H1 (cell line): ENCODE measurements around the gene RAB8B. TPM values are rescaled to one million over a fixed set of nuclear protein-coding genes. Genes with fewer than 3 reads are reported as not detected.

Experiments
- CTCF ChIA-PET: fragments of 300-600 bp; sonication (Branson Sonifier 250); formaldehyde crosslinking; loops from one replicate; lab custom pipeline; 2021; ENCODE audit not compliant: partially characterized antibody; lab: Charles Lee
- POLR2A ChIA-PET: fragments of 300-600 bp; sonication (Branson Sonifier 250); formaldehyde crosslinking; loops from one replicate; lab custom pipeline; 2021; ENCODE audit warnings: inconsistent platforms; ENCODE audit not compliant: partially characterized antibody; lab: Charles Lee
- DNase-seq, 2 experiments: peaks; one replicate each; pipeline versions ENCODE4 v3.0.0 to v3.0.0-alpha.2; 2010 to 2022; ENCODE audit warnings: low spot score in 2 of 2, low read depth in 1 of 2, mixed read lengths in 1 of 2
- FAIRE-seq: peaks from 2 replicates; lab custom pipeline; 2011; peaks lifted over from hg19 to GRCh38; lab: Jason Lieb, UNC
- H2AFZ ChIP-seq: 2 replicates; pipeline ENCODE4 v1.8.1; 2012; ENCODE audit warnings: low read length, inconsistent platforms
- H2AK5ac ChIP-seq: 2 replicates; pipeline ENCODE4 v1.6.1; 2013; ENCODE audit warnings: low read depth, low read length
- H2BK120ac ChIP-seq: replicated peaks from 2 replicates; pipeline ENCODE3; 2013; ENCODE audit warnings: low read depth, low read length, inconsistent platforms
- H2BK12ac ChIP-seq: 2 replicates; pipeline ENCODE4 v1.6.1; 2013; ENCODE audit warnings: low read depth, low read length
- H2BK15ac ChIP-seq: 2 replicates; pipeline ENCODE4 v1.6.1; 2013; ENCODE audit warnings: low read length
- H2BK20ac ChIP-seq: 2 replicates; pipeline ENCODE4 v1.6.1; 2013; ENCODE audit warnings: low read length
- H2BK5ac ChIP-seq: 2 replicates; pipeline ENCODE4 v1.6.1; 2013; ENCODE audit warnings: low read depth, low read length
- H3K14ac ChIP-seq: 2 replicates; pipeline ENCODE4 v1.6.1; 2013; ENCODE audit warnings: inconsistent platforms; ENCODE audit not compliant: insufficient read length
- H3K18ac ChIP-seq: 2 replicates; pipeline ENCODE4 v1.6.1; 2013; ENCODE audit warnings: low read length; ENCODE audit errors: extremely low read depth
- H3K23ac ChIP-seq: 2 replicates; pipeline ENCODE4 v1.6.1; 2013; ENCODE audit warnings: inconsistent platforms; ENCODE audit not compliant: insufficient read length
- H3K23me2 ChIP-seq: 2 replicates; pipeline ENCODE4 v1.6.1; 2013; ENCODE audit warnings: low read depth, low read length
- H3K27ac ChIP-seq: 2 replicates; pipeline ENCODE4 v1.6.1; 2011; ENCODE audit warnings: low read depth, low read length, inconsistent platforms
- H3K27me3 ChIP-seq, 4 experiments: replicated peaks in 1 of 4; 1 replicate in 1 of 4; 2 replicates in 3 of 4; pipeline versions ENCODE4 v1.6.1 to v1.8.1; 2011 to 2013; ENCODE audit warnings: low read length in 3 of 4, mild to moderate bottlenecking in 3 of 4, inconsistent platforms in 2 of 4, mixed read lengths in 2 of 4, moderate library complexity in 1 of 4; ENCODE audit not compliant: control insufficient read depth in 3 of 4, insufficient read depth in 3 of 4; ENCODE audit errors: extremely low read depth in 1 of 4
- H3K36me3 ChIP-seq, 4 experiments: 2 replicates each; pipeline versions ENCODE4 v1.6.1 to v1.8.1; 2011 to 2013; ENCODE audit warnings: mild to moderate bottlenecking in 4 of 4, low read length in 3 of 4, moderate library complexity in 2 of 4, control low read depth in 1 of 4, inconsistent platforms in 1 of 4; ENCODE audit not compliant: insufficient read depth in 4 of 4, control insufficient read depth in 2 of 4
- H3K4ac ChIP-seq: replicated peaks from 2 replicates; pipeline ENCODE3; 2013; ENCODE audit warnings: low read length, low read depth, mixed read lengths, inconsistent platforms; ENCODE audit not compliant: insufficient read length
- H3K4me1 ChIP-seq, 4 experiments: replicated peaks in 1 of 4; 1 replicate in 1 of 4; 2 replicates in 3 of 4; pipeline versions ENCODE4 v1.6.1 to v1.8.1; 2011 to 2013; ENCODE audit warnings: low read length in 3 of 4, inconsistent platforms in 2 of 4, mixed read lengths in 1 of 4; ENCODE audit not compliant: insufficient read depth in 4 of 4, control insufficient read depth in 3 of 4
- H3K4me2 ChIP-seq, 2 experiments: 2 replicates each; pipeline versions ENCODE4 v1.6.1 to v1.8.1; 2011 to 2013; ENCODE audit warnings: low read depth in 2 of 2, low read length in 2 of 2, control low read depth in 1 of 2, inconsistent platforms in 1 of 2, mild to moderate bottlenecking in 1 of 2; ENCODE audit not compliant: insufficient read depth in 1 of 2
- H3K4me3 ChIP-seq, 4 experiments: fragments of 200-600, 300-600 bp in 1 of 4; sonication (generic), shearing (Covaris generic), sonication (Bioruptor Twin) in 1 of 4; 2 replicates each; pipeline versions ENCODE4 v1.5.1 to v1.8.1; 2011 to 2016; ENCODE audit warnings: low read length in 4 of 4, low read depth in 3 of 4, control low read depth in 2 of 4, inconsistent platforms in 2 of 4, mild to moderate bottlenecking in 2 of 4, mixed read lengths in 1 of 4, moderate library complexity in 1 of 4; ENCODE audit not compliant: insufficient read depth in 2 of 4; ENCODE audit errors: extremely low read depth in 1 of 4
- H3K56ac ChIP-seq: replicated peaks from 2 replicates; pipeline ENCODE3; 2013; ENCODE audit warnings: low read depth, mild to moderate bottlenecking, mixed read lengths, low read length, inconsistent platforms; ENCODE audit not compliant: insufficient read length
- H3K79me1 ChIP-seq: 2 replicates; pipeline ENCODE4 v1.6.1; 2013; ENCODE audit warnings: low read depth, low read length, control low read depth
- H3K79me2 ChIP-seq, 2 experiments: 2 replicates each; pipeline versions ENCODE4 v1.6.1 to v1.8.1; 2012 to 2013; ENCODE audit warnings: low read length in 2 of 2, mild to moderate bottlenecking in 2 of 2, inconsistent platforms in 1 of 2; ENCODE audit not compliant: insufficient read depth in 2 of 2, control insufficient read depth in 1 of 2
- H3K9ac ChIP-seq, 4 experiments: replicated peaks in 1 of 4; 1 replicate in 1 of 4; 2 replicates in 3 of 4; pipeline versions ENCODE4 v1.6.1 to v1.8.1; 2011 to 2013; ENCODE audit warnings: low read depth in 3 of 4, low read length in 3 of 4, control low read depth in 2 of 4, mild to moderate bottlenecking in 2 of 4, moderate library complexity in 2 of 4, inconsistent platforms in 1 of 4; ENCODE audit errors: extremely low read depth in 1 of 4
- H3K9me3 ChIP-seq, 2 experiments: 2 replicates each; pipeline versions ENCODE4 v1.6.1 to v1.8.1; 2012 to 2013; ENCODE audit warnings: mild to moderate bottlenecking in 2 of 2, moderate library complexity in 2 of 2, control low read depth in 1 of 2, inconsistent platforms in 1 of 2, low read depth in 1 of 2, low read length in 1 of 2, mixed read lengths in 1 of 2; ENCODE audit not compliant: insufficient read depth in 2 of 2
- H4K20me1 ChIP-seq, 2 experiments: replicated peaks in 1 of 2; 2 replicates each; pipeline versions ENCODE3 to v1.8.1; 2011 to 2013; ENCODE audit warnings: inconsistent platforms in 2 of 2, low read length in 2 of 2, mild to moderate bottlenecking in 1 of 2; ENCODE audit not compliant: insufficient read depth in 2 of 2, control insufficient read depth in 1 of 2
- H4K5ac ChIP-seq: 2 replicates; pipeline ENCODE4 v1.6.1; 2013; ENCODE audit warnings: low read length, low read depth, mixed read lengths, inconsistent platforms; ENCODE audit not compliant: insufficient read length
- H4K8ac ChIP-seq: 2 replicates; pipeline ENCODE4 v1.8.0; 2013; ENCODE audit warnings: mild to moderate bottlenecking, moderate library complexity, low read length, inconsistent platforms; ENCODE audit not compliant: insufficient read depth; ENCODE audit errors: extremely low read depth
- H4K91ac ChIP-seq: replicated peaks from 2 replicates; pipeline ENCODE3; 2013; ENCODE audit warnings: low read length, mixed read lengths, inconsistent platforms; ENCODE audit not compliant: insufficient read length
- BRCA1 ChIP-seq: IDR thresholded peaks from 2 replicates; pipeline ENCODE4 v1.6.1; 2012; ENCODE audit warnings: low read depth, low read length, improper control_type of control experiment
- CEBPB ChIP-seq: IDR thresholded peaks from 2 replicates; pipeline ENCODE4 v1.6.1; 2012; ENCODE audit warnings: low read depth, low read length
- E2F6 ChIP-seq: IDR thresholded peaks from 2 replicates; pipeline ENCODE4 v1.6.1; 2012; ENCODE audit warnings: inconsistent platforms
- GABPA ChIP-seq: IDR thresholded peaks from 2 replicates; pipeline ENCODE4 v1.6.1; 2011; ENCODE audit warnings: mild to moderate bottlenecking, low read length, moderate library complexity, borderline replicate concordance; ENCODE audit not compliant: insufficient read depth
- JUND ChIP-seq: IDR thresholded peaks from 2 replicates; pipeline ENCODE4 v1.6.1; 2011; ENCODE audit warnings: mild to moderate bottlenecking, improper control_type of control experiment, low read length
- POLR2A ChIP-seq, 2 experiments: IDR thresholded peaks; 1 replicate in 1 of 2; 2 replicates in 1 of 2; pipeline ENCODE4 v1.6.1; 2011; ENCODE audit warnings: low read depth in 2 of 2, low read length in 2 of 2, mild to moderate bottlenecking in 2 of 2; ENCODE audit errors: control extremely low read depth in 1 of 2
- RNF2 ChIP-seq: fragments of 200-900, 300-1000 bp; sonication (generic); IDR thresholded peaks from 2 replicates; pipeline ENCODE4 v1.7.1; 2016; ENCODE audit warnings: borderline replicate concordance, low read depth, mild to moderate bottlenecking, antibody characterized with exemption, low read length; ENCODE audit not compliant: poor library complexity, severe bottlenecking; ENCODE audit errors: missing control alignments
- SIN3A ChIP-seq, 2 experiments: IDR thresholded peaks in 1 of 2; conservative IDR thresholded peaks in 1 of 2; 2 replicates each; pipeline ENCODE4 v1.6.1; 2011 to 2012; ENCODE audit warnings: low read length in 2 of 2, improper control_type of control experiment in 1 of 2, low read depth in 1 of 2, mild to moderate bottlenecking in 1 of 2
- TAF7 ChIP-seq: optimal IDR thresholded peaks from 2 replicates; pipeline ENCODE3; 2011; ENCODE audit warnings: low read depth, mild to moderate bottlenecking, inconsistent platforms, low read length, moderate library complexity, borderline replicate concordance
- USF2 ChIP-seq: IDR thresholded peaks from 2 replicates; pipeline ENCODE4 v1.6.1; 2011; ENCODE audit warnings: low read length, improper control_type of control experiment
- YY1 ChIP-seq: IDR thresholded peaks from 2 replicates; pipeline ENCODE4 v1.6.1; 2011; ENCODE audit warnings: low read depth, mild to moderate bottlenecking, low read length
- WGBS, 2 experiments: shearing (Covaris generic) in 1 of 2; methylation state at CpG; one replicate each; pipeline versions ENCODE4 v1.1.6 to v1.1.7; 2013 to 2015; ENCODE audit warnings: low lambda C conversion rate in 2 of 2, mixed read lengths in 2 of 2, inconsistent platforms in 1 of 2, low coverage in 1 of 2, missing lambda C conversion rate in 1 of 2; ENCODE audit not compliant: insufficient replicate concordance in 2 of 2, insufficient coverage in 1 of 2, insufficient read length in 1 of 2; ENCODE audit errors: extremely low coverage in 1 of 2, missing lambda C conversion rate in 1 of 2; 5-methylcytosine and 5-hydroxymethylcytosine counted together
- polyA plus RNA-seq, 7 experiments: library from polyadenylated mRNA; depleted of rRNA in 3 of 7; stranded (reverse) in 5 of 7; unstranded in 2 of 7; fragments of >200 nt in 5 of 7; fragments of 200-250 nt in 2 of 7; gene quantifications; 1 replicate in 5 of 7; 2 replicates in 1 of 7; 4 replicates in 1 of 7; pipeline versions ENCODE4 v1.2.1 to v1.2.3, GENCODE V29; 2011 to 2013; ENCODE audit warnings: missing spikeins in 2 of 7, mixed read lengths in 2 of 7
- total RNA-seq: library from RNA; stranded (reverse); fragmentation: NEBNext Ultra II Directional; extraction: Animal tissue kit (Norgen Biotek cat#: 25700); gene quantifications from 2 replicates; pipeline ENCODE4 v1.2.1, GENCODE V29; 2021

The RAB8B gene
- total and polyA plus RNA-seq, 2 of the 8 experiments (the other 6 are each of a cell fraction or from before 2014, with no cell fraction given): 9.5 to 47.8 TPM

DNA sequence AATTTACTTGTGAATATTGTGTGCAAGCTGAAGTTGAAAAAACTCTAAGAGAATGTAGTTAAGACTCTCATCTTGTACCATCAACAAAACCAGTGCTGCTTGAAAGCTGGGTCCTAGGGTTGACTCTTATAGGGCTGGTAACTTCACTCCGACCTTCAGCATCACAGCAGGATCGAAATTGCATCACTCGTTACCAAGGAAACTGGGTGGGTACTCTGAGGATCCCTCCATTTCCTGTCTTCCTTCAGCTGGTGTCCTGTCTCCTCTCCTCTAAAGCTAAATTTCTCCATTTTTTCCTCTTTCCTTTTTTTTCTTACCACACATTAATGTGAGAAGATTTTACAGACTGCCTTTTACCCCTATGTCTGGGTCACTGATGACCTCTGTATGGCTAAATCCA lies 85.0 kb downstream of the RAB8B start:
- no peaks in the 10 kb centered on the region for H4K20me1 ChIP-seq
- H3K4me3 ChIP-seq: no peak overlapping the region
- H3K56ac ChIP-seq: no peak overlapping the region
- DNase-seq (no peak), FAIRE-seq (no peak)
- CTCF ChIA-PET: interaction anchor here (0.6 to 1.5 kb wide), 2 partner anchors 79 to 875 kb away, joined by 3 to 4 read pairs; no protein-coding TSS in a partner anchor
- no peak overlapping the region; the same call in 1 of the 2 replicates for H2BK5ac ChIP-seq
- H2AK5ac ChIP-seq: no peak overlapping the region
- no peak overlapping the region for H3K14ac ChIP-seq
- H4K91ac ChIP-seq: no peak overlapping the region
- H4K8ac ChIP-seq: no peak overlapping the region
- no peak overlapping the region for H2BK15ac ChIP-seq
- no peaks in the 10 kb centered on the region for H3K79me2 ChIP-seq
- no peak overlapping the region for H3K9ac ChIP-seq
- no peak overlapping the region for H4K5ac ChIP-seq
- no peaks in the 10 kb centered on the region; a peak in 1 of 7 replicates for H3K27me3 ChIP-seq
- H3K23ac ChIP-seq: no peak overlapping the region
- peaks cover 0 to 5% of the 10 kb centered on the region in 2 experiments; a peak in 3 of 4 replicates for H3K9me3 ChIP-seq
- peaks cover 4% of the 10 kb centered on the region; the same call in 1 of the 2 replicates for H3K23me2 ChIP-seq
- 0 out of 2 replicates have a peak overlapping the region, but pooled peaks have one; percentile 86 for H2BK20ac ChIP-seq
- 58% methylated on average over 3 of the region's 3 CpGs; no CpG with 5 or more reads in 1 of the 2 experiments for WGBS, 2 experiments
- no peak overlapping the region for H2AFZ ChIP-seq
- H3K27ac ChIP-seq: no peak overlapping the region
- POLR2A ChIA-PET: interaction anchor here (0.6 to 1.6 kb wide), 4 partner anchors 15 to 112 kb away, joined by 3 to 5 read pairs (median 3); no protein-coding TSS in a partner anchor
- no peak overlapping the region for H2BK12ac ChIP-seq
- no peak overlapping the region for H3K4ac ChIP-seq
- no peak overlapping the region for H2BK120ac ChIP-seq
- no peak overlapping the region for H3K18ac ChIP-seq
- H3K36me3 ChIP-seq: no peaks in the 10 kb centered on the region; a peak in 1 of 8 replicates
- H3K79me1 ChIP-seq: no peaks in the 10 kb centered on the region
- H3K4me2 ChIP-seq: no peak overlapping the region
- H3K4me1 ChIP-seq: peaks cover 0 to 2% (median 0%) of the 10 kb centered on the region in 4 experiments; a peak in 2 of 7 replicates
- TF ChIP-seq TAF7 (no peak), BRCA1 (no peak), SIN3A (conservative IDR thresholded peaks at IDR 0.05 in 1 of 2, IDR thresholded peaks at IDR 0.05 in 1 of 2; ENCODE audit: low read depth in 1 of 2, low read length in 2 of 2) (0 out of 4 replicates have a peak, but pooled peaks of 1 of the 2 experiments have one; percentile 50), JUND (peak; percentile 63), YY1 (peak; percentile 9; the same call in 1 of the 2 replicates), POLR2A (IDR thresholded peaks at IDR 0.05; ENCODE audit: control extremely low read depth in 1 of 2, low read depth in 2 of 2, low read length in 2 of 2) (no peak), USF2 (no peak), CEBPB (peak; percentile 95), RNF2 (no peak), GABPA (no peak), E2F6 (no peak)
